CD14-positive monocyte (primary cell): ENCODE measurements around the gene TATDN3. TPM values are rescaled to one million over a fixed set of nuclear protein-coding genes. Genes with fewer than 3 reads are reported as not detected.

Experiments used
- DNase-seq, 3 donors: peaks; one replicate each; pipeline ENCODE4 v3.0.0-alpha.2; 2011 to 2022
- H2AFZ ChIP-seq: 2 replicates; pipeline ENCODE4 v1.6.0; 2012; ENCODE audit warnings: mild to moderate bottlenecking, low read depth, low read length, inconsistent platforms; ENCODE audit not compliant: insufficient read depth, poor library complexity, severe bottlenecking
- H3K27ac ChIP-seq, 2 donors: 1 replicate in 1 of 2; 2 replicates in 1 of 2; pipeline ENCODE4 v1.5.1; 2012 to 2013; ENCODE audit warnings: low read length in 2 of 2, control low read depth in 1 of 2, inconsistent platforms in 1 of 2, low read depth in 1 of 2, mild to moderate bottlenecking in 1 of 2
- H3K27me3 ChIP-seq, 2 donors: one replicate each; pipeline versions ENCODE4 v1.6.0 to v1.6.1; 2011 to 2013; ENCODE audit warnings: low read length in 2 of 2; ENCODE audit not compliant: control insufficient read depth in 2 of 2, insufficient read depth in 2 of 2
- H3K36me3 ChIP-seq, 2 donors: replicated peaks in 1 of 2; 1 replicate in 1 of 2; 2 replicates in 1 of 2; pipeline versions ENCODE4 v1.5.1 to v1.6.1; 2012 to 2013; ENCODE audit warnings: low read length in 2 of 2, control low read depth in 1 of 2, inconsistent platforms in 1 of 2, mild to moderate bottlenecking in 1 of 2; ENCODE audit not compliant: insufficient read depth in 2 of 2, control insufficient read depth in 1 of 2
- H3K4me1 ChIP-seq, 2 donors: 1 replicate in 1 of 2; 2 replicates in 1 of 2; pipeline versions ENCODE4 v1.5.1 to v1.6.1; 2012 to 2013; ENCODE audit warnings: low read length in 2 of 2, control low read depth in 1 of 2, inconsistent platforms in 1 of 2, mild to moderate bottlenecking in 1 of 2, moderate library complexity in 1 of 2; ENCODE audit not compliant: insufficient read depth in 2 of 2, control insufficient read depth in 1 of 2
- H3K4me2 ChIP-seq: replicated peaks from 2 replicates; pipeline ENCODE3; 2012; ENCODE audit warnings: low read length, moderate library complexity, mild to moderate bottlenecking; ENCODE audit not compliant: poor library complexity, severe bottlenecking; ENCODE audit errors: extremely low read depth
- H3K4me3 ChIP-seq, 3 experiments: fragments of 200-600 bp in 1 of 3; sonication (generic) in 1 of 3; replicated peaks in 1 of 3; 1 replicate in 2 of 3; 2 replicates in 1 of 3; pipeline ENCODE4 v1.5.1; 2011 to 2013; ENCODE audit warnings: low read length in 3 of 3, mild to moderate bottlenecking in 3 of 3, control low read depth in 2 of 3, low read depth in 2 of 3, inconsistent platforms in 1 of 3, moderate library complexity in 1 of 3
- H3K79me2 ChIP-seq: 2 replicates; pipeline ENCODE4 v1.6.0; 2012; ENCODE audit warnings: mild to moderate bottlenecking, control low read depth, inconsistent platforms, low read length, moderate library complexity; ENCODE audit not compliant: insufficient read depth
- H3K9ac ChIP-seq: 2 replicates; pipeline ENCODE4 v1.6.0; 2017; ENCODE audit warnings: low read length, mild to moderate bottlenecking; ENCODE audit not compliant: insufficient read depth, poor library complexity, severe bottlenecking
- H3K9me3 ChIP-seq, 2 donors: replicated peaks in 1 of 2; 1 replicate in 1 of 2; 2 replicates in 1 of 2; pipeline versions ENCODE4 v1.5.1 to v1.6.1; 2012 to 2013; ENCODE audit warnings: low read length in 2 of 2, control low read depth in 1 of 2; ENCODE audit not compliant: control insufficient read depth in 1 of 2, insufficient read depth in 1 of 2
- H4K20me1 ChIP-seq: 2 replicates; pipeline ENCODE4 v1.6.0; 2012; ENCODE audit warnings: mild to moderate bottlenecking, low read length, control low read depth, moderate library complexity; ENCODE audit not compliant: insufficient read depth
- H3K27ac Mint-ChIP-seq, 7 donors: one replicate each; pipeline ENCODE4 v1.8.0; 2020; ENCODE audit warnings: mild to moderate bottlenecking in 7 of 7, mixed read lengths in 7 of 7, moderate library complexity in 6 of 7, inconsistent platforms in 2 of 7
- H3K27me3 Mint-ChIP-seq, 3 donors: one replicate each; pipeline ENCODE4 v1.8.0; 2021 to 2022; ENCODE audit warnings: low read depth in 3 of 3, mild to moderate bottlenecking in 3 of 3, mixed read lengths in 3 of 3, moderate library complexity in 3 of 3, inconsistent platforms in 1 of 3
- H3K36me3 Mint-ChIP-seq, 2 donors: one replicate each; pipeline ENCODE4 v1.8.0; 2020; ENCODE audit warnings: mixed read lengths in 2 of 2, inconsistent platforms in 1 of 2, mild to moderate bottlenecking in 1 of 2
- H3K4me1 Mint-ChIP-seq: one replicate; pipeline ENCODE4 v1.8.0; 2020; ENCODE audit warnings: mild to moderate bottlenecking, mixed read lengths
- H3K4me3 Mint-ChIP-seq, 2 donors: one replicate each; pipeline ENCODE4 v1.8.0; 2020; ENCODE audit warnings: mild to moderate bottlenecking in 2 of 2, mixed read lengths in 2 of 2, moderate library complexity in 1 of 2
- H3K9me3 Mint-ChIP-seq, 7 donors: one replicate each; pipeline ENCODE4 v1.8.0; 2020 to 2022; ENCODE audit warnings: mixed read lengths in 7 of 7, mild to moderate bottlenecking in 6 of 7, moderate library complexity in 6 of 7, inconsistent platforms in 2 of 7
- WGBS: methylation state at CpG from one replicate; pipeline ENCODE4 v1.1.5; 2013; ENCODE audit warnings: missing lambda C conversion rate; ENCODE audit not compliant: insufficient coverage; 5-methylcytosine and 5-hydroxymethylcytosine counted together
- intact Hi-C, 2 donors: fragments of 100-400 bp; cut with micrococcal nuclease; formaldehyde crosslinking; loops; one replicate each; pipeline versions ENCODE4 v1.15.0 to v1.15.1; 2023
- polyA plus RNA-seq, 3 donors: library from polyadenylated mRNA; depleted of rRNA in 1 of 3; unstranded in 2 of 3; stranded (reverse) in 1 of 3; fragments of 300-500 nt in 2 of 3; fragments of >200 nt in 1 of 3; fragmentation: Illumina TruSeq in 2 of 3; gene quantifications; 1 replicate in 2 of 3; 2 replicates in 1 of 3; pipeline ENCODE4 v1.2.3, GENCODE V29; 2012 to 2021
- TF ChIP-seq, protein P1 (sequence below): fragments of 200-600 bp; IDR thresholded peaks from one replicate; pipeline ENCODE4 v1.8.0; 2022; ENCODE audit warnings: antibody characterized with exemption, mild to moderate bottlenecking

TATDN3 gene
- polyA plus RNA-seq, 3 donors = 12.1 to 34.3 (median 31.4) TPM

DNA sequence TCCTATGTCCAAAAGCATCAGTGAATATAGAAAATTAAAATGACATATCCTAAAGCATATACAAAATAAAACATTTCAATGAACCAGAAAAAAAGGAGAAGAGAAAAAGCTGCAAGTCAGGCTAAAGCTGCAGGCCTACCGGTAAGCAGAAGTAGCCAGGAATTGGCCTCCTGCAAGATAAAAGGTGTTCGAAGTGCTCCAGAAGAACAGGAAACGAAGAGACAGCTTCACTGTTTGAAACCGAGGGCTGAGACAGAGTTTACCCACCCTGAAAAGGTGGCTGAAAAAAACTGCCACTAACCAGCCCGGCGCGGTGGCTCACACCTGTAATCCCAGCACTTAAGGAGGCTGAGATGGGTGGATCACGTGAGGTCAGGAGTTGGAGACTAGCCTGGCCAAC, 37.5 kb upstream of the TATDN3 start:
- Histone ChIP-seq H3K9me3 (no peaks in the 10 kb centered on the region), H2AFZ (no peak overlapping the region), H3K4me3 (peak overlapping the region in 1 of 3 experiments; percentile 74), H3K4me1 (peaks cover 48 to 57% of the 10 kb centered on the region in 2 donors), H3K79me2 (peaks cover 43% of the 10 kb centered on the region), H3K4me2 (peak overlapping the region; percentile 90), H4K20me1 (no peaks in the 10 kb centered on the region), H3K27me3 (no peaks in the 10 kb centered on the region), H3K27ac (peak overlapping the region; percentile 27 to 84), H3K36me3 (peaks cover 6 to 12% of the 10 kb centered on the region in 2 donors), H3K9ac (no peak overlapping the region)
- intact Hi-C loops = loop anchor here (5.0 kb wide), 3 partner anchors 38 to 103 kb away; partner anchors contain the start of genes NSL1 (in 2 of the 2), TATDN3 (in 2 of the 2) and FLVCR1 (in 1 of the 2)
- WGBS = 2% methylated on average over 6 of the region's 8 CpGs
- Mint-ChIP-seq H3K36me3 (peaks cover 9 to 11% of the 10 kb centered on the region in 2 donors), H3K9me3 (peaks cover 0 to 2% (median 0%) of the 10 kb centered on the region in 7 donors), H3K27me3 (peaks cover 0 to 2% (median 0%) of the 10 kb centered on the region in 3 donors), H3K4me1 (peaks cover 48% of the 10 kb centered on the region), H3K27ac (peak overlapping the region; percentile 13 to 88 (median 84)), H3K4me3 (peak overlapping the region in 1 of 2 donors; percentile 28)
- TF ChIP-seq, protein P1, sequence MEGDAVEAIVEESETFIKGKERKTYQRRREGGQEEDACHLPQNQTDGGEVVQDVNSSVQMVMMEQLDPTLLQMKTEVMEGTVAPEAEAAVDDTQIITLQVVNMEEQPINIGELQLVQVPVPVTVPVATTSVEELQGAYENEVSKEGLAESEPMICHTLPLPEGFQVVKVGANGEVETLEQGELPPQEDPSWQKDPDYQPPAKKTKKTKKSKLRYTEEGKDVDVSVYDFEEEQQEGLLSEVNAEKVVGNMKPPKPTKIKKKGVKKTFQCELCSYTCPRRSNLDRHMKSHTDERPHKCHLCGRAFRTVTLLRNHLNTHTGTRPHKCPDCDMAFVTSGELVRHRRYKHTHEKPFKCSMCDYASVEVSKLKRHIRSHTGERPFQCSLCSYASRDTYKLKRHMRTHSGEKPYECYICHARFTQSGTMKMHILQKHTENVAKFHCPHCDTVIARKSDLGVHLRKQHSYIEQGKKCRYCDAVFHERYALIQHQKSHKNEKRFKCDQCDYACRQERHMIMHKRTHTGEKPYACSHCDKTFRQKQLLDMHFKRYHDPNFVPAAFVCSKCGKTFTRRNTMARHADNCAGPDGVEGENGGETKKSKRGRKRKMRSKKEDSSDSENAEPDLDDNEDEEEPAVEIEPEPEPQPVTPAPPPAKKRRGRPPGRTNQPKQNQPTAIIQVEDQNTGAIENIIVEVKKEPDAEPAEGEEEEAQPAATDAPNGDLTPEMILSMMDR = no peak
- DNase-seq = peak; percentile 12 to 40 (median 38)

DNA sequence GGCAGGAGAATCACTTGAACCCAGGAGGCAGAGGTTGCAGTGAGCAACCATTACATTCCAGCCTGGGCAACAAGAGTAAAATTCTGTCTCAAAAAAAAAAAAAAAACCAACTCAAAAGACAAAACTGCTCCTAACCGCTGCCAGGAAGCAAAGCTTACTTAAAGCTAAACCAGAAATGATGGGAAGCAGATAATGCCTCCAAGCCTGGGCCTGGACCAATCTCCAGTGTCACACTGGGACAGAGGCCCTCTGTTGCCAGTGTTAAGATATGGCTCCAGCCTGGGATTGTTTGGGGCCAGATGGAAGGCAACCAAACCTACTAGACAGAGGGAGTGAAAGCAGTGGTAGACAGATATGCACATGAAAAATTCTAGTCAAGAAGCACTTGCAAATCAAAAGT, 37.0 kb upstream of the TATDN3 start:
- no peak overlapping the region for H3K4me3 Mint-ChIP-seq
- H3K36me3 Mint-ChIP-seq = peaks cover 9 to 11% of the 10 kb centered on the region in 2 donors
- H3K9me3 Mint-ChIP-seq = peaks cover 0 to 2% (median 0%) of the 10 kb centered on the region in 7 donors
- peak overlapping the region in 5 of 7 donors; percentile 13 to 88 (median 61) for H3K27ac Mint-ChIP-seq
- Histone ChIP-seq H2AFZ (no peak overlapping the region), H3K9ac (no peak overlapping the region), H3K4me3 (peak overlapping the region in 1 of 3 experiments; percentile 74), H3K27ac (peak overlapping the region; percentile 27 to 84), H3K36me3 (peaks cover 6 to 12% of the 10 kb centered on the region in 2 donors), H3K9me3 (no peaks in the 10 kb centered on the region), H3K4me2 (no peak overlapping the region), H3K79me2 (peaks cover 43% of the 10 kb centered on the region), H4K20me1 (peaks cover 4% of the 10 kb centered on the region), H3K27me3 (no peaks in the 10 kb centered on the region), H3K4me1 (peaks cover 46 to 53% of the 10 kb centered on the region in 2 donors)
- peaks cover 48% of the 10 kb centered on the region for H3K4me1 Mint-ChIP-seq
- 9% methylated on average over 1 of the region's 1 CpG for WGBS
- TF ChIP-seq, protein P1 = no peak
- H3K27me3 Mint-ChIP-seq = peaks cover 0 to 2% (median 0%) of the 10 kb centered on the region in 3 donors
- DNase-seq = no peak
- intact Hi-C loops = loop anchor here (5.0 kb wide), 3 partner anchors 38 to 103 kb away; partner anchors contain the start of genes NSL1 (in 2 of the 2), TATDN3 (in 2 of the 2) and FLVCR1 (in 1 of the 2)
